ENCODE results near the gene ST3GAL2. TPM values are rescaled to one million over a fixed set of nuclear protein-coding genes. Genes with fewer than 3 reads are reported as not detected.

Gene ST3GAL2
- total and polyA plus RNA-seq, 2 donors (not counting 3 experiments of a cell fraction or from before 2014, with no cell fraction given), result 23.0 to 50.4 TPM

DNA sequence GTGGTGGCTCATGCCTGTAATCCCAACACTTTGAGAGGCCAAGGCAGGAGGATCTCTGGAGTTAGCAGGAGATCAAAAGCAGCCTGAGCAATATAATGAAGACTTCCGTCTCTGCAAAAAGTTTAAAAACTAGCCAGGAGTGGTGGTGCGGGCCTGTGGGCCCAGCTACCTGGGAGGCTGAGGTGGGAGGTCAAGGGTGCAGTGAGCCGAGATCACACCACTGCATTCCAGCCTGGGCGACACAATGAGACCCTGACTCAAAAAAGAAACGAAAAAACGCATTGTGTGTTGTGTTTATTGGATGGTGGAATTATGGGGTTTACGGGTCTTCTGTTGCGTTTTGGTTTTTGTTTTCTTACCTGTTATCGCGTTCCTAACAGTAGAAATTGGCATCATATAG lies 93.1 kb downstream of the ST3GAL2 start:
- peak overlapping the region; percentile 89 for H3K4me2 ChIP-seq (ENCODE audit: insufficient read depth, low read length)
- no peaks in the 10 kb centered on the region for H3K27me3 ChIP-seq (ENCODE audit: control insufficient read depth in 2 of 2, insufficient read depth in 2 of 2, low read length in 2 of 2)
- no peaks in the 10 kb centered on the region for H3K9me1 ChIP-seq (replicated peaks; ENCODE audit: control insufficient read depth, extremely low read depth, insufficient read depth, low read length)
- dilution Hi-C loops (cut with MboI; ENCODE audit: extremely low pct_ligation_motif_present, low sequenced_read_pairs) (no loop called here), intact Hi-C loops (cut with micrococcal nuclease) (loop anchor here (1.0 kb wide), 1 partner anchor 47 kb away; the partner anchor contains the start of gene DDX19B)
- H3K9me3 ChIP-seq (replicated peaks; ENCODE audit: control insufficient read depth, insufficient read depth, low read length), result no peaks in the 10 kb centered on the region
- no peak for DNase-seq (ENCODE audit: low read depth, low spot score)
- peak overlapping the region; percentile 70 for H3K27ac ChIP-seq (ENCODE audit: insufficient read depth, low read depth, low read length)
- peak; percentile 31 for FAIRE-seq
- POLR2A ChIA-PET, result interaction anchor here (0.8 to 1.4 kb wide), 3 partner anchors 35 to 57 kb away, joined by 3 to 6 read pairs (median 4); partner anchors contain the start of gene AARS1
- H3K4me1 ChIP-seq (ENCODE audit: control insufficient read depth, extremely low read depth, insufficient read depth, low read length), result peaks cover 11% of the 10 kb centered on the region
- no TSS peak for BruUV-seq (replicated peaks)
- H3K9ac ChIP-seq (replicated peaks; ENCODE audit: extremely low read depth, insufficient read depth, low read length), result peak overlapping the region; percentile 93
- H3K4me3 ChIP-seq (replicated peaks in 1 of 3; ENCODE audit: insufficient read depth in 1 of 3, low read depth in 1 of 3, low read length in 3 of 3), result peak overlapping the region; percentile 25 to 95 (median 88)
- CTCF ChIA-PET, result interaction anchor here (1.0 to 1.5 kb wide), 3 partner anchors 10 to 196 kb away, joined by 3 to 4 read pairs (median 3); no protein-coding TSS in a partner anchor
- H3K36me3 ChIP-seq (ENCODE audit: control insufficient read depth in 2 of 2, extremely low read depth in 1 of 2, insufficient read depth in 2 of 2, low read length in 2 of 2), result no peaks in the 10 kb centered on the region
- TF ChIP-seq EZH2 (IDR thresholded peaks at IDR 0.05; ENCODE audit: borderline replicate concordance, low read depth, low read length, severe bottlenecking) (no peak), GATA2 (IDR thresholded peaks at IDR 0.05; ENCODE audit: insufficient read depth, insufficient read length, low read depth, low read length) (no peak), MYC (IDR thresholded peaks at IDR 0.05; ENCODE audit: low read depth, low read length) (no peak), POLR2AphosphoS5 (IDR thresholded peaks at IDR 0.05; ENCODE audit: insufficient read depth, low read depth, low read length) (no peak), JUN (IDR thresholded peaks at IDR 0.05; ENCODE audit: borderline replicate concordance, insufficient read depth, insufficient read length, low read depth) (no peak), POLR2A (IDR thresholded peaks at IDR 0.05; ENCODE audit: low read depth, low read length) (no peak), FOS (IDR thresholded peaks at IDR 0.05; ENCODE audit: borderline replicate concordance, insufficient read depth, low read length) (no peak)
- H3K79me2 ChIP-seq (ENCODE audit: control insufficient read depth, insufficient read depth, low read length), result peaks cover 29% of the 10 kb centered on the region
- peak overlapping the region; percentile 18 for H2AFZ ChIP-seq (ENCODE audit: low read depth, low read length)
- no peaks in the 10 kb centered on the region for H4K20me1 ChIP-seq (replicated peaks; ENCODE audit: control insufficient read depth, extremely low read depth, insufficient read depth, low read length)

DNA sequence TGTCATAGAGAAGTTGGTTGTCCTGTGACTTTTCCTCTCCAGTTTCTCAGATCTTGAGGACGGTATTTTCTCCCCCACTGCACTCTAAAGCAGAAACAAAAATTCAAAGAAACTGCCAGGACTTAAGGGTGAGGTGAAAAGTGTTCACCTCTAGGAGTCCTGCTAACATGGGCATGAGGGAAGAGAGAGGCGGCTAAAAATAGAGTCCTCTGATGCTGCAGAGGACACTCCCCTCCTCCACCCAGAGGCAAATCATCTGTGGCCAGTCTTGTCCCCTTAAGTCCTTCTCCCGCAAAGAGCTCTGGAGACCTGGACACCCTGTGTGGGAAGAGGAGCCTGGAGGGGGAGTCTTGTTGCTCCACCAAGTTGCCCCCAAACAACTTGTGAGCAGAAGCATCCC lies 96.9 kb downstream of the ST3GAL2 start:
- no peak overlapping the region for H2AFZ ChIP-seq (ENCODE audit: low read depth, low read length)
- ChIA-PET CTCF (no interaction called here), POLR2A (no interaction called here)
- H3K27me3 ChIP-seq (ENCODE audit: control insufficient read depth in 2 of 2, insufficient read depth in 2 of 2, low read length in 2 of 2), result no peaks in the 10 kb centered on the region
- H3K27ac ChIP-seq (ENCODE audit: insufficient read depth, low read depth, low read length), result no peak overlapping the region
- peaks cover 7% of the 10 kb centered on the region for H3K4me1 ChIP-seq (ENCODE audit: control insufficient read depth, extremely low read depth, insufficient read depth, low read length)
- dilution Hi-C loops (cut with MboI; ENCODE audit: extremely low pct_ligation_motif_present, low sequenced_read_pairs) (no loop called here), intact Hi-C loops (cut with micrococcal nuclease) (no loop called here)
- no peak for DNase-seq (ENCODE audit: low read depth, low spot score)
- no peak overlapping the region for H3K9ac ChIP-seq (replicated peaks; ENCODE audit: extremely low read depth, insufficient read depth, low read length)
- no peaks in the 10 kb centered on the region for H4K20me1 ChIP-seq (replicated peaks; ENCODE audit: control insufficient read depth, extremely low read depth, insufficient read depth, low read length)
- H3K9me3 ChIP-seq (replicated peaks; ENCODE audit: control insufficient read depth, insufficient read depth, low read length), result no peaks in the 10 kb centered on the region
- H3K4me3 ChIP-seq (replicated peaks in 1 of 3; ENCODE audit: insufficient read depth in 1 of 3, low read depth in 1 of 3, low read length in 3 of 3), result no peak overlapping the region
- no peaks in the 10 kb centered on the region for H3K36me3 ChIP-seq (ENCODE audit: control insufficient read depth in 2 of 2, extremely low read depth in 1 of 2, insufficient read depth in 2 of 2, low read length in 2 of 2)
- TF ChIP-seq FOS (IDR thresholded peaks at IDR 0.05; ENCODE audit: borderline replicate concordance, insufficient read depth, low read length) (no peak), MYC (IDR thresholded peaks at IDR 0.05; ENCODE audit: low read depth, low read length) (no peak)
- TF ChIP-seq, protein P1, sequence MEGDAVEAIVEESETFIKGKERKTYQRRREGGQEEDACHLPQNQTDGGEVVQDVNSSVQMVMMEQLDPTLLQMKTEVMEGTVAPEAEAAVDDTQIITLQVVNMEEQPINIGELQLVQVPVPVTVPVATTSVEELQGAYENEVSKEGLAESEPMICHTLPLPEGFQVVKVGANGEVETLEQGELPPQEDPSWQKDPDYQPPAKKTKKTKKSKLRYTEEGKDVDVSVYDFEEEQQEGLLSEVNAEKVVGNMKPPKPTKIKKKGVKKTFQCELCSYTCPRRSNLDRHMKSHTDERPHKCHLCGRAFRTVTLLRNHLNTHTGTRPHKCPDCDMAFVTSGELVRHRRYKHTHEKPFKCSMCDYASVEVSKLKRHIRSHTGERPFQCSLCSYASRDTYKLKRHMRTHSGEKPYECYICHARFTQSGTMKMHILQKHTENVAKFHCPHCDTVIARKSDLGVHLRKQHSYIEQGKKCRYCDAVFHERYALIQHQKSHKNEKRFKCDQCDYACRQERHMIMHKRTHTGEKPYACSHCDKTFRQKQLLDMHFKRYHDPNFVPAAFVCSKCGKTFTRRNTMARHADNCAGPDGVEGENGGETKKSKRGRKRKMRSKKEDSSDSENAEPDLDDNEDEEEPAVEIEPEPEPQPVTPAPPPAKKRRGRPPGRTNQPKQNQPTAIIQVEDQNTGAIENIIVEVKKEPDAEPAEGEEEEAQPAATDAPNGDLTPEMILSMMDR (IDR thresholded peaks at IDR 0.05; ENCODE audit: extremely low read depth in 1 of 2, insufficient read depth in 1 of 2, low read depth in 1 of 2, low read length in 2 of 2), result no peak
- no TSS peak for BruUV-seq (replicated peaks)
- H3K9me1 ChIP-seq (replicated peaks; ENCODE audit: control insufficient read depth, extremely low read depth, insufficient read depth, low read length), result no peaks in the 10 kb centered on the region
- H3K79me2 ChIP-seq (ENCODE audit: control insufficient read depth, insufficient read depth, low read length), result peaks cover 3% of the 10 kb centered on the region
- FAIRE-seq, result no peak
- H3K4me2 ChIP-seq (ENCODE audit: insufficient read depth, low read length), result no peak overlapping the region

Data from endothelial cell of umbilical vein (primary cell).